HCT116 (cell line): ENCODE results near the gene DIP2A. TPM values are rescaled to one million over a fixed set of nuclear protein-coding genes. Genes with fewer than 3 reads are reported as not detected.

Source experiments
- ATAC-seq: fragments of 200-7000 bp; cut with Tn5 transposase; 2 replicates; pipeline ENCODE4 v1.9.1; 2020; ENCODE audit warnings: mild to moderate bottlenecking, moderate library complexity
- BruUV-seq: library from RNA; stranded (reverse); fragments of 400-500 nt; replicated peaks from 2 replicates; lab custom pipeline; 2021; lab: Mats Ljungman, UMichigan
- CTCF ChIA-PET: fragments of 300-600 bp; sonication (Branson Sonifier 250); formaldehyde crosslinking; loops from one replicate; lab custom pipeline; 2021; ENCODE audit warnings: antibody characterized with exemption; lab: Charles Lee
- POLR2A ChIA-PET: fragments of 300-600, 350-600 bp; sonication (Branson Sonifier 250); formaldehyde crosslinking; loops from one replicate; lab custom pipeline; 2021; ENCODE audit warnings: antibody characterized with exemption; lab: Charles Lee
- RAD21 ChIA-PET, 2 experiments: fragments of 300-600 bp; sonication (Branson Sonifier 250); formaldehyde crosslinking; loops; one replicate each; lab custom pipeline; 2023; ENCODE audit warnings: low total read pairs in 2 of 2; ENCODE audit not compliant: uncharacterized antibody in 2 of 2, unreplicated experiment in 2 of 2, low non-redundant PET in 1 of 2; lab: Charles Lee
- DNase-seq: peaks from one replicate; pipeline ENCODE4 v3.0.0-alpha.2; 2010; ENCODE audit warnings: low read depth, low spot score
- H2AFZ ChIP-seq: fragments of 200-600 bp; shearing (Covaris generic), sonication (generic); 2 replicates; pipeline ENCODE4 v1.6.1; 2017; ENCODE audit warnings: low read depth, mixed run types, mixed read lengths, antibody characterized with exemption, low read length; ENCODE audit not compliant: poor library complexity, severe bottlenecking
- H3K27ac ChIP-seq: 2 replicates; pipeline ENCODE4 v1.5.1; 2012; ENCODE audit warnings: low read depth, low read length
- H3K27me3 ChIP-seq: fragments of 200-600 bp; sonication (generic); 2 replicates; pipeline ENCODE4 v1.6.1; 2016; ENCODE audit warnings: mixed run types, low read length, mixed read lengths; ENCODE audit not compliant: insufficient read depth
- H3K36me3 ChIP-seq, 2 experiments: fragments of 200-500 bp in 1 of 2; fragments of 200-600 bp in 1 of 2; sonication (Bioruptor generic) in 1 of 2; sonication (generic) in 1 of 2; 2 replicates each; pipeline versions ENCODE4 v1.5.1 to v1.6.1; 2014 to 2016; ENCODE audit warnings: low read length in 2 of 2, inconsistent platforms in 1 of 2, mixed read lengths in 1 of 2, mixed run types in 1 of 2; ENCODE audit not compliant: insufficient read depth in 2 of 2, control insufficient read depth in 1 of 2
- H3K4me1 ChIP-seq, 2 experiments: fragments of 200-600 bp in 1 of 2; sonication (generic) in 1 of 2; 2 replicates each; pipeline versions ENCODE4 v1.5.1 to v1.6.1; 2012 to 2017; ENCODE audit warnings: low read length in 2 of 2, inconsistent platforms in 1 of 2, mild to moderate bottlenecking in 1 of 2, mixed read lengths in 1 of 2, mixed run types in 1 of 2, moderate library complexity in 1 of 2; ENCODE audit not compliant: insufficient read depth in 2 of 2, control insufficient read depth in 1 of 2
- H3K4me2 ChIP-seq: fragments of 200-600 bp; sonication (generic); 2 replicates; pipeline ENCODE4 v1.6.1; 2017; ENCODE audit warnings: mixed run types, low read length, mixed read lengths
- H3K4me3 ChIP-seq, 2 experiments: fragments of 200-600 bp in 1 of 2; sonication (generic) in 1 of 2; replicated peaks in 1 of 2; 2 replicates each; pipeline ENCODE4 v1.5.1; 2011 to 2016; ENCODE audit warnings: low read length in 2 of 2, control low read depth in 1 of 2, low read depth in 1 of 2, mild to moderate bottlenecking in 1 of 2, mixed read lengths in 1 of 2, mixed run types in 1 of 2
- H3K79me2 ChIP-seq: fragments of 200-600 bp; sonication (generic); 2 replicates; pipeline ENCODE4 v1.6.1; 2017; ENCODE audit warnings: mild to moderate bottlenecking, mixed run types, low read length, moderate library complexity, mixed read lengths; ENCODE audit not compliant: insufficient read depth
- H3K9ac ChIP-seq: fragments of 200-600 bp; sonication (generic); 2 replicates; pipeline ENCODE4 v1.6.1; 2016; ENCODE audit warnings: low read length, mixed read lengths
- H3K9me2 ChIP-seq: fragments of 200-600 bp; sonication (generic), shearing (Covaris generic); 2 replicates; pipeline ENCODE4 v1.6.1; 2017; ENCODE audit warnings: mixed run types, mild to moderate bottlenecking, moderate library complexity; ENCODE audit not compliant: insufficient read depth
- H3K9me3 ChIP-seq, 2 experiments: fragments of 200-500 bp in 1 of 2; fragments of 200-600 bp in 1 of 2; sonication (Bioruptor generic) in 1 of 2; sonication (generic) in 1 of 2; 2 replicates each; pipeline ENCODE4 v1.6.1; 2014 to 2017; ENCODE audit warnings: low read length in 2 of 2, mixed read lengths in 2 of 2, inconsistent platforms in 1 of 2, low read depth in 1 of 2, mild to moderate bottlenecking in 1 of 2, mixed run types in 1 of 2, moderate library complexity in 1 of 2; ENCODE audit not compliant: control insufficient read depth in 1 of 2, insufficient read depth in 1 of 2
- H4K20me1 ChIP-seq: fragments of 200-600 bp; sonication (generic), shearing (Covaris generic); 2 replicates; pipeline ENCODE4 v1.6.1; 2017; ENCODE audit warnings: mixed run types, mild to moderate bottlenecking, moderate library complexity; ENCODE audit not compliant: insufficient read depth
- ATF3 ChIP-seq: IDR thresholded peaks from 2 replicates; pipeline ENCODE4 v1.6.1; 2012
- CEBPB ChIP-seq: IDR thresholded peaks from 2 replicates; pipeline ENCODE4 v1.6.1; 2012; ENCODE audit warnings: low read depth
- CTCF ChIP-seq, 3 experiments: fragments of 200-600 bp in 1 of 3; sonication (generic) in 1 of 3; IDR thresholded peaks in 2 of 3; conservative IDR thresholded peaks in 1 of 3; 2 replicates each; pipeline ENCODE4 v1.5.1; 2012 to 2017; ENCODE audit warnings: low read depth in 2 of 3, low read length in 2 of 3, antibody characterized with exemption in 1 of 3, borderline replicate concordance in 1 of 3, control low read depth in 1 of 3, mild to moderate bottlenecking in 1 of 3, mixed read lengths in 1 of 3, mixed run types in 1 of 3, moderate library complexity in 1 of 3; ENCODE audit not compliant: insufficient read depth in 1 of 3
- ELF1 ChIP-seq: IDR thresholded peaks from 2 replicates; pipeline ENCODE4 v1.6.1; 2012; ENCODE audit warnings: low read depth, borderline replicate concordance
- EZH2 ChIP-seq: fragments of 200-600 bp; sonication (generic); IDR thresholded peaks from 2 replicates; pipeline ENCODE4 v1.6.1; 2017; ENCODE audit warnings: antibody characterized with exemption, mixed run types
- FOSL1 ChIP-seq: IDR thresholded peaks from 2 replicates; pipeline ENCODE4 v1.6.1; 2012; ENCODE audit warnings: low read depth
- JUND ChIP-seq: IDR thresholded peaks from 2 replicates; pipeline ENCODE4 v1.6.1; 2012
- POLR2A ChIP-seq: IDR thresholded peaks from 2 replicates; pipeline ENCODE4 v1.7.0; 2011; ENCODE audit warnings: borderline replicate concordance; ENCODE audit not compliant: insufficient read depth, insufficient read length; ENCODE audit errors: extremely low read depth
- POLR2AphosphoS5 ChIP-seq: IDR thresholded peaks from 2 replicates; pipeline ENCODE4 v1.6.1; 2011; ENCODE audit warnings: mild to moderate bottlenecking, low read depth, low read length, moderate library complexity
- RAD21 ChIP-seq: IDR thresholded peaks from 2 replicates; pipeline ENCODE4 v1.6.1; 2012; ENCODE audit warnings: low read depth, mild to moderate bottlenecking
- SIN3A ChIP-seq: IDR thresholded peaks from 2 replicates; pipeline ENCODE4 v1.6.1; 2012; ENCODE audit warnings: low read depth
- SP1 ChIP-seq: IDR thresholded peaks from 2 replicates; pipeline ENCODE4 v1.6.1; 2012; ENCODE audit warnings: low read depth
- SRF ChIP-seq: IDR thresholded peaks from 2 replicates; pipeline ENCODE4 v1.6.1; 2012; ENCODE audit warnings: low read depth
- YY1 ChIP-seq: IDR thresholded peaks from 2 replicates; pipeline ENCODE4 v1.6.1; 2011; ENCODE audit warnings: low read length, low read depth, moderate library complexity, mild to moderate bottlenecking; ENCODE audit not compliant: insufficient replicate concordance; ENCODE audit errors: extremely low read depth
- ZBTB33 ChIP-seq: IDR thresholded peaks from 2 replicates; pipeline ENCODE4 v1.6.1; 2011; ENCODE audit warnings: mild to moderate bottlenecking, low read length, moderate library complexity; ENCODE audit not compliant: insufficient replicate concordance; ENCODE audit errors: extremely low read depth
- intact Hi-C: fragments of 100-400 bp; cut with micrococcal nuclease; formaldehyde crosslinking; loops from 2 replicates; pipeline ENCODE4 v1.10.0; 2022
- total RNA-seq: library from RNA; stranded (reverse); gene quantifications from one replicate; pipeline ENCODE4 v1.2.1, GENCODE V29; 2021; ENCODE audit not compliant: unreplicated experiment

DIP2A gene
- total RNA-seq, 1 experiment from 2014 or later, result 39.9 TPM

GRCh38 chr21:46478910-46479309 is 20.2 kb downstream of the DIP2A start:
- ATAC-seq, result no peak
- POLR2A ChIA-PET, result no interaction called here
- peaks cover 20% of the 10 kb centered on the region for H3K79me2 ChIP-seq
- H4K20me1 ChIP-seq, result no peaks in the 10 kb centered on the region
- no peak for TF ChIP-seq CEBPB
- no peak for TF ChIP-seq ATF3
- TF ChIP-seq SIN3A, result no peak
- no peak for TF ChIP-seq CTCF (IDR thresholded peaks at IDR 0.05 in 2 of 3, conservative IDR thresholded peaks at IDR 0.05 in 1 of 3; ENCODE audit: borderline replicate concordance in 1 of 3, insufficient read depth in 1 of 3, low read depth in 2 of 3, low read length in 2 of 3)
- TF ChIP-seq ELF1, result no peak
- no peak for TF ChIP-seq POLR2AphosphoS5
- TF ChIP-seq JUND, result no peak
- no peak for TF ChIP-seq SRF
- TF ChIP-seq EZH2, result no peak
- TF ChIP-seq FOSL1, result no peak
- no peak for TF ChIP-seq ZBTB33
- no peak for TF ChIP-seq SP1
- TF ChIP-seq RAD21, result no peak
- TF ChIP-seq POLR2A, result no peak
- TF ChIP-seq YY1, result no peak
- RAD21 ChIA-PET, result no interaction called here
- intact Hi-C loops, result no loop called here
- no peak overlapping the region for H3K4me3 ChIP-seq
- no TSS peak for BruUV-seq
- H3K9me2 ChIP-seq, result no peaks in the 10 kb centered on the region
- CTCF ChIA-PET, result no interaction called here
- DNase-seq, result no peak
- H2AFZ ChIP-seq, result no peak overlapping the region
- no peaks in the 10 kb centered on the region for H3K4me1 ChIP-seq
- no peak overlapping the region for H3K4me2 ChIP-seq
- H3K27me3 ChIP-seq, result no peaks in the 10 kb centered on the region
- H3K9ac ChIP-seq, result no peak overlapping the region
- no peaks in the 10 kb centered on the region for H3K9me3 ChIP-seq
- no peak overlapping the region for H3K27ac ChIP-seq
- H3K36me3 ChIP-seq, result no peaks in the 10 kb centered on the region
